NCI-H526 treated with DMSO at 0.1 percent for 48 hours (cell line): ENCODE measurements around the gene ALKBH8.
"Not testable (repeated sequence)": the region's sequence is repeated elsewhere in the genome, so short reads cannot be mapped to it uniquely, and the experiment has no call there.

Experiments used
- DNase-seq: peaks from one replicate; lab custom pipeline; 2025; lab: John Stamatoyannopoulos, UW

The ALKBH8 gene

DNA sequence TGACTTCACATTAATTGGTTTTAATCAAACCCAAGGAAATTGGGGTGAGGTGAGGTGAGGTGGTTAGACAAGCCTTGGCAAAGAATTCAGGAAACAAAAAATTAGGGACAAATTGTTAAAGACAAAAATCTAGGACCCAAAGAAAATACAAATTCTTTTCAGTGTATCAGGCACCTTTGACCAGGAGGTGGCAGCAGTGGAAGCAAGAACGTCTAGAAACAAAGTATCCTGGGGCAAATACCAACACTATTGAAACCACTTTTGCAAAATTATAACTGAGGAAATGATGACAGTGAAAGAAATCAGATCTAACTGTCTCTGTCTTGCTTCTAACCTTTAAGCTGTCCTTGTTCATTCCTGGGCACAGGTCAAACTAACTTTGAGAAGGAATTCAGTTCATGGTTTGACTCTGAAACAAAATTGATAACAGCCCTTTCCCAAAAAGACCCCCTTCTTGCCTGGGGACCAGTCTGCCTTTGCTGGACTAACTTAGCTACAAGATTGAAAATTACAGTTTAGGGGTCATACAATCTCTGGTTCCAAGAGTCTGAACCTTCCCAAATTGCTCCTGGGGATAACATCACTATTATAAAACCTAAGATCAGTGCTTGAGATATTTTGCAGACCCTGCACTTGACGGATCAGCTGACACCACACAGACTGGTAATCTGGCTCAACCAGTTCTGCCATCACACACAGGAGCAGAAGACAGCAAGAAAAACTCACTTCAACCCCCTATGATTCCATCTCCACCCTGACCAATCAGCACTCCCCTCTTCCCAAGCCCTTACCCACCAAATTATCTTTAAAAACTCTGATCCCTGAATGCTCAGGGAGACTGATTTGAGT is 11.2 kb upstream of the ALKBH8 start:
- peak; percentile 67 for DNase-seq

DNA sequence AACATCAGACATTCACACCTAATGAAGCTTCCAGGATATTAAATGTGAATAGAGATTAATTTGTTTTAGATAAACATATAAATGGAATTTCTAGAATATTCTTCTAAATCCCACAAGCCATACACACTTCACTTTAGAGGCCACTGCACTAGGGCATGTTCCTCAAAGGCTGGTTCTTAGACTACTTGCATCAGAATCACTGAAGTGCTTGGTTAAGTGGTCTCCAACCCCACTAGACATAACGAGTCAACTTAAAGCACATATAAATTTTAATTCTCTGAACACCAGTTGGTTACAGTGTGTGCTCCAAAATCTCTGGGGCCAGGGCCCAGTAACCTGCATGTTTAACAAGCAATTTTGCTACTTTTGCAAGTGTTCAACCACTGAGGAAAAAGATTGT is 7.9 kb upstream of the ALKBH8 start:
- DNase-seq: no peak

DNA sequence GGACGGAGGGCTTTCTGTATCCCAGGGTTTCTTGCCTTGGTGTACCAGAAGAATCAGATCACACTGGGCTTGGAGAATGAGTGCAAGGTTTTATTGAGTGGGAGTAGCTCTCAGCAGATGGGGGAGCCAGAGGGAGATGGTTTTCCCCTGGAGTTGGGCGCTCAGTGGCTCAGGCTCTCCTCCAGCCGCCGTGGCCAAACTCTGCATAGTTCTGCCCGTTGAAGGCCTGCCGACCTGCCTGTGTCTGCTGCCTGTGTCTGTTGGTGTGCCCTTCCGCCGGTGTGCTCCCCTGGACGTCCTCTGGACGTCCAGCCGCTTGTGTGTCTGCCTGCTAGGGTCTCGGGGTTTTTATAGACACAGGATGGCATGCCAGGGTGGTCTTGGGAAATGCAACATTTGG is 4.5 kb upstream of the ALKBH8 start:
- DNase-seq: no peak

DNA sequence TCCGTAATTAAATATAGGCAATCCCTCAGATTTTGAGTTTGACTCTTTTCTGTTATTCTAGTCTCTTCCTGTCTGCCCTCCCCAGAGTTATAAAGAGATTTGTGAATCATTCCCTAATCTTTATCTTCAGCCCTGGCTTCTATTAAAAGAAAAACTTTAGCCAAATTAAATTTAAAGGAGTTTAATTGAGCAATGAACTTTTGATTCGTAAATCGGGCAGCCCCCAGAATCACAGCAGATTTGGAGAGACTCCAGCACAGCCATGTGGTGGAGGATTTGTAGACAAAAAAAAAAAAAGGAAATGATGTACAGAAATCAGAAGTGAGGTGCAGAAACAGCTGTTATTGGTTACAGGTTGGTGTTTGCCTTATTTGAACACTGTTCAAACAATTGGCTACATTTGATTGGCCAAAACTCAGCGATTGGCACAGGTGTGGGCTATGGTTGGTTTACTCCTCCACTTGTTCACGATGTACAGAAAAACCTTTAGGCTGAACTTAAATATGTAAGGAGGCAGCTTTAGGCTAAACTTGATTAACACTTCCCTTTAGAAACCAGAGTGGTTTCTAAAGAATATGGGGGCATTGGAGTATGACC is 2.3 kb upstream of the ALKBH8 start:
- no peak for DNase-seq

DNA sequence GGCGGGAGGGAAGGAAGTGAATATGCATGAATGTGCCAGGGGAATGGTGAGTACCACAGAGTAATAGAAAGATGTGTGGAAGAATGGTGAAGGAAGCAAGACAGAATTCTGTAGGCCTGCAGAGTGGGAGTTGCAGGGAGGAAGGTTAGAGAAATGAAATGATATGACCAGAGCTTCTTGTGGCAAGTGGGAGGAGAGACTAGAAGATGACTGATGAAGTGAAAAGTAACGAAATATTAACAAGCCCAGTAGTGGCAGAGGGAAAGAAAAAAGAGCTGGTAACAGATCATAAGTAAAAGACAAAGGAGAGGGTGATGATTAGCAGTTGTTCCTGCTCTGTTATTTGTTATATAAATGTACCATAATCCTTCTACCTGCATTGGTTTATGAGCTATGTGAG is 1.0 kb upstream of the ALKBH8 start:
- no peak for DNase-seq

DNA sequence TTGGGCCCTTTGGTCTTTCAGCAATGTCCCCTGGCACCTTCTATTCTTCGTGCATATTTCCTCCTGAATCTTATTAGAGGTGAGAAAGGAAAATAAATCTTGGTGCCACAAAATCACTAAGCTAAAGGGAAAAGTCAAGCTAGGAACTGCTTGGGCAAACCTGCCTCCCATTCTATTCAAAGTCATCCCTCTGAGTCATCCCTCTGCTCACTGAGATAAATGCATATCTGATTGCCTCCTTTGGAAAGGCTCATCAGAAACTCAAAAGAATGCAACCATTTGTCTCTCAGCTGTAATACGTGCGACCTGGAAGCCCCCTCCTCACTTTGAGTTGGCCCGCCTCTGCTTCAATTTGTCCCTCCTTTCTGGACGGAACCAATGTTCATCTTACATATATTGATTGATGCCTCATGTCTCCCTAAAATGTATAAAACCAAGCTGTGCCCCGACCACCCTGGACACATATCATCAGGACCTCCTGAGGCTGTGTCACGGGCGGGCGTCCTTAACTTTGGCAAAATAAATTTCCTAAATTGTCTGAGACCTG is 493 bp upstream of the ALKBH8 start:
- not testable (repeated sequence) for DNase-seq

DNA sequence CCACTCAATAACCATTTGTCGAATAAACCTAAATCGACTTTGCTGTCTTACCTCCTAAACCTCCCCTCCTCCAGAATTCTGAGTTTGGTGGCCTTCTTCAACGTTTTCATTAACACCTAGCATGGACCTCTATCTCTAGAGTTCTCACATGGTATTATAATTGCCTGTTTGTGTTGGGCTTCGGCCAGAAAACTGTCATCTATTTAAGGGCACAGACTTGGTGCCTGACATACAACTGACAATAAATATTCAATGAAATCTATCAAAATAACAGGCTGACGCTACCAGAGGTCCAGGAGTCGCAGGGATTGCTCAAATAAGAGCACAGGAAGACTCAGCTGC is 687 bp downstream of the ALKBH8 start:
- DNase-seq: no peak

DNA sequence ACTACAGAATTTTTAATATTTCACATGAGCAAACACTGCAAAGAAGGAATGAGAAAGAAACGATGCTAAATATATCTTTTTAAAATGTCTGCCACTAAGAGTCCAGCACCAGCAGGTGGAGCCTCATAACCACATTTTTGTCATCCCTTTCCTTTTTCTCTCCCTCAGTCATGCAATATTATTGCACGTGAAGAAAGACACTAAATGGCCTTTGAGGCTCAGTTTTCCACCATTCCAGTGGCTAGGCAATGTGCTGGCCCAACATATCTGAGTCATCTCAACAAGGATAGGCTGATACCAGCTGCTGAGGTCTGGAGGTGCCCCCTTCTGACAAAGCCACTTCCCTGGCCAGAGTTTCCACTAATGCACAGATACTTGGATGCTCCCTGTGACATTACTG is 1.8 kb downstream of the ALKBH8 start:
- DNase-seq: peak; percentile 76

DNA sequence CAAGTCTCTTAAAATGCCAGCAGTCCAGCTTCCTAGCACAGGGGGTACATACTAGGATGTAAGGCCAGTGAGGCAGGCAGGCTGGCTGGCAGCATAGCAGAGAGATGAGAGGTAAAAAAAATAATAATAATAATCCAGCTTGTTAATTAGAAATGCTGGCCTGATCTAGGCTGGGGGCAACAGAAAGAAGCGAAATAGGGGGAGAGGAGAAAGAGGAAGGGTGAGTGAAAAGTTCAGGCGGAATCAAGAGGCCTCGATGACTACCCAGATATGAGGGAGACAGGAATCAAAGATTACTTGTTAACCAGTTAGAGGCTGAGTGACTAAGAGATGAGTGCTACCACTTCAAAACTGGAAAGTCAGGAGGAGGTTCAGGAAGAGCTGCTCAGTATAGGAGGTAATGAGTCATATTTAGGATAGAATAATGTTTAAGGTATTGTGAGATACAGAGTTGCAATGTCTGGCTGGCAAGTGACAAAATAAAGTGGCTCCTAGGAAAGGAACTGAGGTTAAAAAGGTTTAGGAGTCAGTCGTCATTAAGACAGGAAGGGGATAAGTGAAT is 2.8 kb downstream of the ALKBH8 start:
- no peak for DNase-seq

DNA sequence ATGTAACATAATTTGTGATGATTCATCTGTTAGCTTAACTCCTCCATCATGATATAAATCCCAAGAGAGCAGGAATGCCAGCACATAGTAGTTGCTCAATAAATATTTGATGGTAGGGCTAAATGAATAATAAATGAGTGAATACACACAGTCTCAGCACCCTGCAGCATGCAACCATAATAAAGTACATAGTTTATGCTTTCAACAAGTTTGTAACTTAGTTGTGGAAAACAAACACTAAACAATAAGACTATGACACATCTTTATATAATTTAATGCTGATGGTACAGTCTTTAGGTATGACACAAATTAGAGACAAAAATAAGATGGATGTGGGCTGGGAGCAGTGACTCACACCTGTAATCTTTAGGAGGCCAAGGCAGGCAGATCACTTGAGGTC is 3.8 kb downstream of the ALKBH8 start:
- DNase-seq: no peak

DNA sequence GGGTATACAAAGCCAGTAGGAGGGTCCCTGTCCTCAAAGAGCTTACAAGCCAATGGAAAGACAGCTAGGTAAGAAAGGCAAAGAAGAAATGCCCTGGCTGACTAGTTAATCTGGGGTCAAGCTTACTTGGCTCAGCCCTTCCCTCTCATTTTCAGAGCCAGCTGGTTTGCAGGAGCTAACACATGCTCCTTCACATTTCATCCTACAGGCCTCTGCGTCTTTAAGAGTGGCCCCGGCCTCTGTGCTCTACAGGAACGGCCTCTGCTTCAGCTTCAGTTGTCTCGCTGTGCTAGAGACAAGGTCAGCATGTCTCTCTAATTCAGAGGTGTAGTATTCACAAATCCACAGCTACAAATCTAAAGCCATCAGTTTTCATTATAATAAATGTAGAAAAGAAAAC is 15.2 kb downstream of the ALKBH8 start:
- no peak for DNase-seq

DNA sequence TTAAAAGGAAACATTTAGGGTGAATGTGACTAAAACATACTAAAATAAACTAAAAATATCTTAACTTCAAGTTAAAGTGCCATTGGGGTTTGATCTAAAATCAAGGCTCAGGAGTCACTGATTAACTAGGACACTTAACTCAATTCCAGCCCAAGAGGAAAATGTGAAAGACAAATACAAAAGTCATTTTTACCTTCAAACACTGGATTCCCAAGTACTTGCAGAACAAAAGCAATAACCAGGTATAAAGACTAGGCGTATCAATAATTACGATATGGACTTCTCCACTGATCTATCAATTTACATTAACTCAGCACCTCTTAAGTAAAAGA is 15.6 kb downstream of the ALKBH8 start:
- no peak for DNase-seq

DNA sequence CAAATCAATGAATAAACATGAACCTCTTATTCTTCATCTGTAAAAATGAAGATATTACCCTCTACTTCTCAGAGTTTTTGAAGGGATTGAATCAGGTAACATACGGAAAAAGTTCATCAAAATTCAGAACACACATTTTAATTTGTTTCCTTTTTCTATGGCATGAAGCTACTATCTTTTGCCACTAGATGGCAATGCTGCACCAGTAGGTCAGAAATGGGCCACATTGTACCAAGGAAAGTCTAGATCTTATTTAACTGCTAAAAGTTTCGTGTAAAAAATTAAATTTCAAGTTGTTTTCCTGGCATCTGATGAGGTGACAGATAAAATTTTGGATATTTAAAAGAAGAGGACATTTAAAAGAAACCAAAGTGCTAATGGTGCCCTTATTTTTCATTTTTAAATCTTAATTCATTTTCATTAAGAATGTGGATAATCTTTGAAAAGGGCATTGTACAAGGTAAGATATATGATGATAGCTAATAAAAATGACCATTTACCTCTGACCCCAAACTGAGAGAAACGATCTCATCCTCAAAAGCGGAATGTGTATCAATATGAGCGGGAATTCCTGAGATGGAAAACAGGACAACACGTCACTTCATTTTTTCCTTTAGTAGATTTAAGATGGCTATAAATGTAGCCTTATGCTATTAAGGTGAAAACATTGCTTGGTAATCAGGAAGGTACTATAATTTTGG is 16.1 kb downstream of the ALKBH8 start:
- peak; percentile 35 for DNase-seq

DNA sequence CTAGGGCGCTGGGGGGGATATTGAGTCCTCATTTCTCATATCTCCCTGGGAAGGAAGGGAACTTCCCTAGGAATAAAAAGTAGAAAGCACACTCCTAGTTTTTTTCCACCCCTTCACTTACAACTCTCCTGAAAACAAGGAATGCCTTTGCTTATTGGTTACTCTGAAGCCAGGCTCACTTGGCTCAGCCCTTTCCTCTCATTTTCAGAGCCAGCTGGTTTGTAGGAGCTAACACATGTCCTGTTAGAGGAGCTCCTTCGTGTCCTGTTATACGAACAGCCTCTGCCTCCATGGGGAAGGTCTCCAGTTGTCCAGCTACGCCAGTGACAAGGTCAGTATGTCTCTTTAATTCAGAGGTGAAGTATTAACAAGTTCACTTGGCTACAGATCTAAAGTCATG is 17.6 kb downstream of the ALKBH8 start:
- no peak for DNase-seq

DNA sequence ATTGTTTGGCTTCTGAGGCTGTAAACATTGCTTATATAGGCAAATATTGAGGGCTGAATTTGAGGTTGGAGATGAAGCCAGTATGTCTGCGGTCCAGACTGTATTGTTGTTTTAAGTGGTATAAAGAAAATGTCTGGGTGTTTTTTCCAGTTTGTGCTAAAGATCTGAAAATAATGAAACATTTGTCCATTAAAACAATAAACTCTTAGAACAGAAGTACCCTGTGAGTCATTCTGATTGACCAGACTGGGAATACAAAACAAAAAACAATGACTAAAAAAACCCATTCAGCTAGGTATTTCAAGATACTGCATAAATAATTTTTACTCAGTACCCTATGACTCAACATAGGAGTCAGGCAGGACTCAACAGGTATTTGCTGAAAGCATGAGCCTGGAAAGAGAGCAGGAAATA is 20.4 kb downstream of the ALKBH8 start:
- peak; percentile 96 for DNase-seq

DNA sequence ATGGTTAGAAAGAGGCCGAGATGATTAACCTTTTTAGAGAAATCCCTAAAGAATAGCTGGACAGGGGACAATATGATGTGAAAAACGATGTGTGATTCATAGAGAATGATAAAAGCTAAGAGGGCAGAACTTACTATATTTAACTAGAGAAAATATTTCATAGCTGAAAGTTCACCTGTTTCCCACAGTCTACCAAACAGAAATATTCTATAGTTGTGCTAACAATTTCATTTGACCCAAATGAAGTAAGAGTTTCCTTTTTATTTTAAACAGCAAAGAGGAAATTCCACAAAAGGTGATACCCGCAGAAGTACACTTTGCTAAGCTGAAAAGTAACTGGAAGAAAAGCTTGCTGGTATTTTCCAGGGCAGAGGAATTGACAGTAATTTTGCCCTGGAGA is 26.7 kb downstream of the ALKBH8 start:
- DNase-seq: no peak

DNA sequence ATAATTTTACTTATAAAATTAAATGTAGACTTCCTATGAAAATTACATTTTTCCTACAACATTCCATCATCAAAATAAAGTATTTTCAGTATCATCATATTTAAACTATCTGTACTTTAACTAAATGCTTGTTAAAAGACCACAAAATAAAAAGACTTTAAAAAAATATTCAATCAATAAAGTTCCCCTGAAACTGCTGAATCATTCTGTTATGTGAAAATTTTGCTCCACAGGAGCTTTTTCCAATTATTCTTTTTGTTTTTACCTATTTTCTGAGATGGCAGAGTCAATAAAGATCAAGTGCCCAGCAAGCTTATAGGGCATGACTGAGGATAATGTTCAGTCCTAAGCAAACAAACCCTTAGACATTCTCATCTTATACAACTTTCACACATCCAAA is 27.3 kb downstream of the ALKBH8 start:
- DNase-seq: no peak

DNA sequence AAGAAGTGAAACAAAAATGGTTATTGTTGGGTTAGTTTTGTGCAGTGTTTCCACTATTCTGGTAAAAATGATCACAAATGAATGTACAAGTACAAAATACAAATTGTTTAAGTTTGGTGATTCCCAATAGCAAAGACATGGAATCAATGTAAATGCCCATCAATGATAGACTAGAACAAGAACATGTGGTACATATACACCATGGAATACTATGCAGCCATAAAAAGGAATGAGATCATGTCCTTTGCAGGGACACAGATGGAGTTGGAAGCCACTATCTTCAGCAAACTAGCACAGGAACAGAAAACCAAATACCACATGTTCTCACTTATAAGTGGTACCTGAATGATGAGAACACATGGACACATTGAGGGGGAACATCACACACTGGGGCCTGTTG is 28.4 kb downstream of the ALKBH8 start:
- not testable (repeated sequence) for DNase-seq

DNA sequence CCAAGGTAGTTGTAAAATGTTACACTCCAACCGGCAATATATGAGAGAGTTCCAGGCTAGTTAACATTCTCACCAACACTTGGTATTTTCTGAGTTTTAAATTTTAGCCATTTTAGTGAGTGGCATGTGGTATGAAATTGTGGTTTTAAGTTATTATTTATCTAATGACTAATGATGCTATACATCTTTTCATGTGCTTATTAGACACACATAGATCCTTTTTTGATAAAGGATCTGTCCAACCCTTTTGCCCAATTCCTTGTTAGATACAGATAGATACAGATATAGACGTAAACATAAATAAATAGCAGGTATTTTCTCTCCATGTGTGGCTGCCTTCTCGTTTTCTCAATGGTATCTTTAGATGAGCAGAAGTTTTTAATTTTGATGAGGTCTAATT is 39.3 kb downstream of the ALKBH8 start:
- DNase-seq: no peak

DNA sequence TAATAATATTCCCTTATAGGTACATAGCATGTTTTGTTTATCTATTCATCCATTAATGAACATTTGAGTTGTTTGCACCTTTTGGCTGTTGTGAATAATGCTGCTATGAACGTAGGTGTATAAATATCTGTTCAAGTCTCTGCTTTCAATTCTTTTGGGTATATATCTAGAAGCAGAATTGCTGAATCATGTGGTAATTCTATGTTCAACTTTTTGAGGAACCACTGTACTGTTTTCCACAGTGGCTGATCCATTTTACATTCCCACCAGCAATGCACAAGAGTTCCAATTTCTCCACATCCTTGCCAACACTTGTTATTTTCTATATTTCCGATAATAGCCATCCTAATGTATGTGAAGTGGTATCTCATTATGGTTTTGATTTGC is 56.7 kb downstream of the ALKBH8 start:
- DNase-seq: no peak

DNA sequence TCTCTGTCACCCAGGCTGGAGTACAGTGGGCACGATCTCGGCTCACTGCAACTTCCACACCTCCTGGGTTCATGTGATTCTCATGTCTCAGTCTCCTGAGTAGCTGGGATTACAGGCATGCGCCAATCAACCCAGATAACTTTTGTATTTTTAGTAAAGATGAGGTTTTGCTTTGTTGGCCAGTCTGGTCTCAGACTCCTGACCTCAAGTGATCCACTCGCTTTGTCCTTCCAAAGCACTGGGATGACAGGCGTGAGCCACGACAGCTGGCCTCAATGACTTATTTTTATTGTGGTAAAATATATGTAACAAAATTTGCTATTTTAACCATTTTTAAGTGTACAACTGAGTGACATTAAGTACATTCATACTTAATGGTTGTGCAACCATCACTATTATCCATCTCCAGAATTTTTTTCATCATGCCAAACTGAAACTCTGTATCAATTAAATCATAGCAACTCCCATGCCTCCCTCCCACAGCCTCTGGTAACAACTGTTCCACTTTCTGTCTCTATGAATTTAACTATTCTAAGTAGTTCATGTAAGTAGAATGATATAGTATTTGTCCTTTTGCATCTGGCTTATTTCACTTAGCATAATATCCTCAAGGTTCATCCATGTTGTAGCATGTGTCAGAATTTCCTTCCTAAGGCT is 57.2 kb downstream of the ALKBH8 start:
- DNase-seq: no peak

DNA sequence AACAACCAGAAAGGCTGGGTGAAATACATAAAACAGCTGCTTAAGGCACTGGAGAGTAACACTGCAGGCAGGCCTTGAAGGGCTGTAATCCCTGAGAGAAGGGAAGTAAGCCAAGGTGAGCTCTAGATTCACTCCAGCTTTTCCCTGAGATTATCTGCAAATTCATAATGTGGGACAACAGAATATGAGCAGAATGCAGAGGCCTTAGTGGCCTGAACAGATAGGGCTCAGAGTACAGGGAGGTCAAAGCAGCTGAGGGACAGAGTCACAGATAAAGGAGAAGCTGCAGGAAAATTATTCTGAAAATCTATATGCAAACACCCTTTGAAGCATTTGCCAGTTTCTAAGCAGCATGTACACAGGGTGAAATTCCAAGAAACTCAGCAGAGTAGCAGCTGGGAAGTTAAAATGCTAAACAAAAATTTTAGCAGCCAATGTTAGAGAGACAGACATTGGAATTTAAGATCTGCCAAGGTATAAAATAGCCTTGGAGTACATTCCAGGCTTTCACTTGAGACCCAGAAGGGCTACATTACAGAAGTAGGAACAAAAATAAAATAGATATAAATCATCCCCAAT is 59.8 kb downstream of the ALKBH8 start:
- no peak for DNase-seq
